Measurements from ENCODE around the gene MACROD1. TPM values are rescaled to one million over a fixed set of nuclear protein-coding genes. Genes with fewer than 3 reads are reported as not detected.

Gene MACROD1
- total RNA-seq, 2 donors from 2014 or later: 50.7 to 59.0 TPM

- H3K4me3 ChIP-seq: no peak overlapping the region
- no peak overlapping the region for H3K27ac ChIP-seq
- no peaks in the 10 kb centered on the region for H3K36me3 ChIP-seq
- TF ChIP-seq CTCF (IDR thresholded peaks at IDR 0.05): no peak
- H3K9me3 ChIP-seq: no peaks in the 10 kb centered on the region
- no peak for DNase-seq (ENCODE audit: low spot score)
- H3K27me3 ChIP-seq: no peaks in the 10 kb centered on the region
- peaks cover 0 to 37% of the 10 kb centered on the region in 2 donors for H3K4me1 ChIP-seq
Observed at GRCh38 chr11:64005691-64006090, 160.2 kb downstream of the MACROD1 start.

- H3K4me1 ChIP-seq: peaks cover 0 to 46% of the 10 kb centered on the region in 2 donors
Observed at GRCh38 chr11:64004590-64004984, 161.3 kb downstream of the MACROD1 start.

DNA sequence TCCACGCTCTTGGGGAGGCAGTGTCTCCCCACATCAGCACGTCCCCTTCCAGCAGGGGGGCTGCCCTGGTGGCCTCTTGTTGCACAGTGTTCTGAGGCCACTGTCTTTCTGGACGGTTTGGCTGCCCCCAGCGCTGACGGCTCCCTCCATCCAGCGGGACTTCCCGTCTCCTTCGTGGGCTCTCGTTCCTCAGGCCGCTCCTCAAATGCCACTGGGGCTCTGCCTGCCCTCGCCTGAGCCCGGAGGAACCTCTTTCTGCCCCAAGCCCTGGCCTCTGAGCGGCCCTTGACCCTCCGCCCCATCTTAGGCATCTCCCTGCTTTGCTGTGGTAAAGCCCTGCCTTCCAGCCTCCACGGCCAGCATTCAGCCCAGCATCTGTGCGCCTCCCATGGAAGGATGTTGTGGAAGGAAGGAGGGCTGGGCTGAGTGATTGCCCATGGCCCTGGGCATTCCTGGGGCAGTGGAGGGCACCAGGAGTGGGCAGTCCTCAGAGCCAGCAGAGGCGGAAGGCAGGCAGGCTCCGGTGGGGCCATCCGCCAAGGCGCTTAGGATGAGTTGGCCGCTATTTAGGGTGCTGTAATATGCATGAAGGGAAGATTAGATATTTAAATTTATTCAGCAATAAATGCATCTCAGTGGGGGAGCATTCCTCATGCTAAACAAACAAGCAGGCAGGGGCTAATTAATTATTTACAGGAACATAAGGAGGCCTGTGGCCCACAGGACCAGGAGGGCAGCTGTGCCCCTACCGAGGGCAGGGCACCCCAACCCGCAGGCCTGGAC is 161.9 kb downstream of the MACROD1 start:
- TF ChIP-seq CTCF (IDR thresholded peaks at IDR 0.05): no peak
- Histone ChIP-seq H3K27ac (no peak overlapping the region), H3K9me3 (no peaks in the 10 kb centered on the region), H3K27me3 (no peaks in the 10 kb centered on the region), H3K4me1 (peaks cover 0 to 52% of the 10 kb centered on the region in 2 donors), H3K36me3 (no peaks in the 10 kb centered on the region), H3K4me3 (no peak overlapping the region)
- no peak for DNase-seq (ENCODE audit: low spot score)

More at GRCh38 chr11:64004590-64004984, 161.3 kb downstream of the MACROD1 start:
- Histone ChIP-seq H3K27ac (no peak overlapping the region), H3K36me3 (no peaks in the 10 kb centered on the region), H3K4me3 (no peak overlapping the region), H3K9me3 (no peaks in the 10 kb centered on the region), H3K27me3 (no peaks in the 10 kb centered on the region)
- DNase-seq (ENCODE audit: low spot score): no peak
- TF ChIP-seq CTCF (IDR thresholded peaks at IDR 0.05): no peak

- H3K36me3 ChIP-seq: peaks cover 12% of the 10 kb centered on the region
- no peaks in the 10 kb centered on the region for H3K9me3 ChIP-seq
- no peaks in the 10 kb centered on the region for H3K27me3 ChIP-seq
- H3K4me3 ChIP-seq: no peak overlapping the region
- TF ChIP-seq CTCF (IDR thresholded peaks at IDR 0.05): no peak
- H3K27ac ChIP-seq: no peak overlapping the region
- peaks cover 0 to 43% of the 10 kb centered on the region in 2 donors for H3K4me1 ChIP-seq
- no peak for DNase-seq (ENCODE audit: low spot score)
Observed at GRCh38 chr11:64001484-64002420, 164.2 kb downstream of the MACROD1 start.

- DNase-seq (ENCODE audit: low spot score): no peak
- peaks cover 0 to 40% of the 10 kb centered on the region in 2 donors for H3K4me1 ChIP-seq
Observed at GRCh38 chr11:64000740-64001483, 165.0 kb downstream of the MACROD1 start.

More at GRCh38 chr11:64000740-64001483, 165.0 kb downstream of the MACROD1 start:
- Histone ChIP-seq H3K4me3 (peak overlapping the region; percentile 17 to 46), H3K9me3 (no peaks in the 10 kb centered on the region), H3K36me3 (peaks cover 19% of the 10 kb centered on the region), H3K27ac (no peak overlapping the region), H3K27me3 (no peaks in the 10 kb centered on the region)
- TF ChIP-seq CTCF (IDR thresholded peaks at IDR 0.05): peak in 1 of 2 donors; percentile 57
